ENCODE measurements around the gene AOC3.
"Not testable (repeated sequence)": the region's sequence is repeated elsewhere in the genome, so short reads cannot be mapped to it uniquely, and the experiment has no call there.

AOC3 gene

GRCh38 chr17:42844761-42845555 lies 6.0 kb upstream of the AOC3 start:
- no peak for DNase-seq (ENCODE audit: low read depth in 2 of 2)

- no peak for DNase-seq (ENCODE audit: low read depth in 2 of 2)
Observed at GRCh38 chr17:42845556-42845917, 5.5 kb upstream of the AOC3 start.

GRCh38 chr17:42845918-42846593 lies 4.9 kb upstream of the AOC3 start:
- no peak for DNase-seq (ENCODE audit: low read depth in 2 of 2)

- no peak for DNase-seq (ENCODE audit: low read depth in 2 of 2)
Observed at GRCh38 chr17:42846594-42847280, 4.3 kb upstream of the AOC3 start.

- no peak for DNase-seq (ENCODE audit: low read depth in 2 of 2)
Observed at GRCh38 chr17:42848093-42848492, 2.9 kb upstream of the AOC3 start.

- no peak for DNase-seq (ENCODE audit: low read depth in 2 of 2)
Observed at GRCh38 chr17:42849031-42849430, 2.0 kb upstream of the AOC3 start.

GRCh38 chr17:42849451-42850181 lies 1.4 kb upstream of the AOC3 start:
- DNase-seq (ENCODE audit: low read depth in 2 of 2): no peak

- DNase-seq (ENCODE audit: low read depth in 2 of 2): not testable (repeated sequence)
Observed at GRCh38 chr17:42851371-42852240, 607 bp downstream of the AOC3 start.

- DNase-seq (ENCODE audit: low read depth in 2 of 2): no peak
Observed at GRCh38 chr17:42852351-42852750, 1.4 kb downstream of the AOC3 start.

GRCh38 chr17:42853004-42853403 lies 2.0 kb downstream of the AOC3 start:
- no peak for DNase-seq (ENCODE audit: low read depth in 2 of 2)

- no peak for DNase-seq (ENCODE audit: low read depth in 2 of 2)
Observed at GRCh38 chr17:42853597-42853967, 2.6 kb downstream of the AOC3 start.

GRCh38 chr17:42853968-42854790 lies 3.2 kb downstream of the AOC3 start:
- no peak for DNase-seq (ENCODE audit: low read depth in 2 of 2)

- no peak for DNase-seq (ENCODE audit: low read depth in 2 of 2)
Observed at GRCh38 chr17:42855048-42855596, 4.1 kb downstream of the AOC3 start.

GRCh38 chr17:42856093-42856492 lies 5.1 kb downstream of the AOC3 start:
- not testable (repeated sequence) for DNase-seq (ENCODE audit: low read depth in 2 of 2)

- not testable (repeated sequence) for DNase-seq (ENCODE audit: low read depth in 2 of 2)
Observed at GRCh38 chr17:42856516-42856915, 5.5 kb downstream of the AOC3 start.

- DNase-seq (ENCODE audit: low read depth in 2 of 2): no peak
Observed at GRCh38 chr17:42857389-42857788, 6.4 kb downstream of the AOC3 start.

GRCh38 chr17:42865638-42866094 lies 14.7 kb downstream of the AOC3 start:
- no peak for DNase-seq (ENCODE audit: low read depth in 2 of 2)

- no peak for DNase-seq (ENCODE audit: low read depth in 2 of 2)
Observed at GRCh38 chr17:42866216-42866615, 15.2 kb downstream of the AOC3 start.

- DNase-seq (ENCODE audit: low read depth in 2 of 2): no peak
Observed at GRCh38 chr17:42866631-42867575, 15.9 kb downstream of the AOC3 start.
